CD4-positive, alpha-beta T cell treated with Interleukin-1 beta for 1 hour (primary cell): ENCODE measurements around the gene CRB2.
A peak's percentile ranks its signal among the peaks of the same experiment; 100 is the strongest.

Source experiments
- DNase-seq, 2 donors: peaks; one replicate each; pipeline ENCODE4 v3.0.0-alpha.2; 2020 to 2022

The CRB2 gene

GRCh38 chr9:123355761-123356431 lies at the start of gene CRB2:
TSS of gene CRB2 (plus strand) at chr9:123356197. CDS start at chr9:123356261, 64 bp downstream.
- DNase-seq, result no peak

- DNase-seq, result no peak
Measured at GRCh38 chr9:123309611-123310010, 46.4 kb upstream of the CRB2 start.

- no peak for DNase-seq
Measured at GRCh38 chr9:123310551-123311249, 45.3 kb upstream of the CRB2 start.

GRCh38 chr9:123311250-123311752 lies 44.7 kb upstream of the CRB2 start:
- DNase-seq, result no peak

- DNase-seq, result no peak
Measured at GRCh38 chr9:123312306-123312877, 43.6 kb upstream of the CRB2 start.

- no peak for DNase-seq
Measured at GRCh38 chr9:123314617-123315016, 41.4 kb upstream of the CRB2 start.

GRCh38 chr9:123315635-123316034 lies 40.4 kb upstream of the CRB2 start:
- no peak for DNase-seq

- peak in 1 of 2 donors; percentile 30 for DNase-seq
Measured at GRCh38 chr9:123316053-123316718, 39.8 kb upstream of the CRB2 start.

GRCh38 chr9:123318202-123318601 lies 37.8 kb upstream of the CRB2 start:
- DNase-seq, result no peak

- no peak for DNase-seq
Measured at GRCh38 chr9:123318961-123319421, 37.0 kb upstream of the CRB2 start.

- no peak for DNase-seq
Measured at GRCh38 chr9:123319541-123320339, 36.3 kb upstream of the CRB2 start.

GRCh38 chr9:123320814-123321213 lies 35.2 kb upstream of the CRB2 start:
- DNase-seq, result no peak

- no peak for DNase-seq
Measured at GRCh38 chr9:123321616-123322272, 34.3 kb upstream of the CRB2 start.

GRCh38 chr9:123322273-123323195 lies 33.5 kb upstream of the CRB2 start:
- peak; percentile 62 to 75 for DNase-seq

GRCh38 chr9:123323196-123324013 lies 32.6 kb upstream of the CRB2 start:
- DNase-seq, result no peak

GRCh38 chr9:123324767-123325183 lies 31.2 kb upstream of the CRB2 start:
- no peak for DNase-seq

GRCh38 chr9:123326187-123326586 lies 29.8 kb upstream of the CRB2 start:
- DNase-seq, result no peak

- peak in 1 of 2 donors; percentile 79 for DNase-seq
Measured at GRCh38 chr9:123326662-123327093, 29.3 kb upstream of the CRB2 start.

- DNase-seq, result no peak
Measured at GRCh38 chr9:123327697-123328100, 28.3 kb upstream of the CRB2 start.
